Measurements from ENCODE around the gene LYRM4.

The LYRM4 gene

GRCh38 chr6:5159162-5159561 is 101.6 kb downstream of the LYRM4 start:
- no peak for DNase-seq (ENCODE audit: low read depth)
- no peak for TF ChIP-seq CTCF (conservative IDR thresholded peaks at IDR 0.05; ENCODE audit: low read length)
- H3K4me3 ChIP-seq (ENCODE audit: low read length): no peak overlapping the region

GRCh38 chr6:5158180-5158579 is 102.6 kb downstream of the LYRM4 start:
- DNase-seq (ENCODE audit: low read depth): no peak
- no peak for TF ChIP-seq CTCF (conservative IDR thresholded peaks at IDR 0.05; ENCODE audit: low read length)
- H3K4me3 ChIP-seq (ENCODE audit: low read length): no peak overlapping the region

GRCh38 chr6:5157621-5158138 is 103.1 kb downstream of the LYRM4 start:
- DNase-seq (ENCODE audit: low read depth): no peak
- H3K4me3 ChIP-seq (ENCODE audit: low read length): no peak overlapping the region
- TF ChIP-seq CTCF (conservative IDR thresholded peaks at IDR 0.05; ENCODE audit: low read length): no peak

GRCh38 chr6:5156627-5157026 is 104.1 kb downstream of the LYRM4 start:
- no peak for DNase-seq (ENCODE audit: low read depth)
- TF ChIP-seq CTCF (conservative IDR thresholded peaks at IDR 0.05; ENCODE audit: low read length): no peak
- H3K4me3 ChIP-seq (ENCODE audit: low read length): no peak overlapping the region

GRCh38 chr6:5155906-5156305 is 104.8 kb downstream of the LYRM4 start:
- TF ChIP-seq CTCF (conservative IDR thresholded peaks at IDR 0.05; ENCODE audit: low read length): no peak
- H3K4me3 ChIP-seq (ENCODE audit: low read length): no peak overlapping the region
- DNase-seq (ENCODE audit: low read depth): no peak

- DNase-seq (ENCODE audit: low read depth): no peak
- no peak overlapping the region for H3K4me3 ChIP-seq (ENCODE audit: low read length)
- no peak for TF ChIP-seq CTCF (conservative IDR thresholded peaks at IDR 0.05; ENCODE audit: low read length)
These were observed 107.6 kb downstream of the LYRM4 start for GRCh38 chr6:5153186-5153585.

- H3K4me3 ChIP-seq (ENCODE audit: low read length): peak overlapping the region; percentile 40
- no peak for TF ChIP-seq CTCF (conservative IDR thresholded peaks at IDR 0.05; ENCODE audit: low read length)
- DNase-seq (ENCODE audit: low read depth): peak; percentile 14
These were observed 108.3 kb downstream of the LYRM4 start for GRCh38 chr6:5152460-5152859.

Data from AG10803 (cell line).